Hepatocyte (in vitro differentiated cells): ENCODE measurements around the gene ROR1. TPM values are rescaled to one million over a fixed set of nuclear protein-coding genes. Genes with fewer than 3 reads are reported as not detected.

Source experiments
- DNase-seq: peaks from one replicate; pipeline ENCODE4 v3.0.0-alpha.2; 2016; ENCODE audit warnings: low spot score
- H2AFZ ChIP-seq: fragments of 200-600 bp; sonication (generic); 2 replicates; pipeline ENCODE4 v1.6.0; 2016; ENCODE audit warnings: antibody characterized with exemption, mild to moderate bottlenecking
- H3K27ac ChIP-seq: fragments of 200-600 bp; sonication (generic); 2 replicates; pipeline ENCODE4 v1.5.1; 2016; ENCODE audit warnings: mild to moderate bottlenecking
- H3K27me3 ChIP-seq: fragments of 200-600 bp; sonication (generic); 2 replicates; pipeline ENCODE4 v1.6.1; 2016
- H3K36me3 ChIP-seq: fragments of 200-600 bp; sonication (generic); replicated peaks from 2 replicates; pipeline ENCODE4 v1.5.1; 2016; ENCODE audit warnings: low read depth; ENCODE audit not compliant: insufficient read depth
- H3K4me1 ChIP-seq: fragments of 200-600 bp; sonication (generic); 2 replicates; pipeline ENCODE4 v1.5.1; 2016; ENCODE audit warnings: mild to moderate bottlenecking, moderate library complexity; ENCODE audit not compliant: insufficient read depth
- H3K4me2 ChIP-seq: fragments of 200-600 bp; sonication (generic); 2 replicates; pipeline ENCODE4 v1.6.0; 2016
- H3K4me3 ChIP-seq: fragments of 200-600 bp; sonication (generic); 2 replicates; pipeline ENCODE4 v1.5.1; 2016; ENCODE audit warnings: mild to moderate bottlenecking
- H3K79me2 ChIP-seq: fragments of 200-600 bp; sonication (generic); 2 replicates; pipeline ENCODE4 v1.6.0; 2017; ENCODE audit warnings: mild to moderate bottlenecking
- H3K9me2 ChIP-seq: fragments of 200-600 bp; sonication (generic); replicated peaks from 2 replicates; pipeline ENCODE4 v1.6.0; 2017; ENCODE audit warnings: mild to moderate bottlenecking; ENCODE audit not compliant: insufficient read depth
- H3K9me3 ChIP-seq: fragments of 200-600 bp; sonication (generic); 2 replicates; pipeline ENCODE4 v1.5.1; 2016; ENCODE audit warnings: low read depth, mild to moderate bottlenecking
- H4K20me1 ChIP-seq: fragments of 200-600 bp; sonication (generic); 2 replicates; pipeline ENCODE4 v1.6.0; 2016; ENCODE audit warnings: mild to moderate bottlenecking; ENCODE audit not compliant: insufficient read depth, poor library complexity, severe bottlenecking
- EZH2 ChIP-seq: fragments of 200-600 bp; sonication (generic); IDR thresholded peaks from 2 replicates; pipeline ENCODE4 v1.6.1; 2016; ENCODE audit warnings: antibody characterized with exemption, mild to moderate bottlenecking, borderline replicate concordance
- EZH2phosphoT487 ChIP-seq: fragments of 200-600 bp; sonication (generic); IDR thresholded peaks from one replicate; pipeline ENCODE4 v1.6.1; 2018; ENCODE audit warnings: antibody characterized with exemption, mild to moderate bottlenecking, low read depth, moderate library complexity; ENCODE audit not compliant: unreplicated experiment, severe bottlenecking
- WGBS: methylation state at CpG from one replicate; pipeline ENCODE4 v1.1.6; 2016; ENCODE audit warnings: low lambda C conversion rate; ENCODE audit errors: missing lambda C conversion rate; 5-methylcytosine and 5-hydroxymethylcytosine counted together
- polyA plus RNA-seq: library from polyadenylated mRNA; unstranded; fragments of >200 nt; fragmentation: Nextera tagmentation; extraction: Ambion mirVana; gene quantifications from 2 replicates; pipeline ENCODE4 v1.2.1, GENCODE V29; 2016
- total RNA-seq: library from RNA; depleted of rRNA; stranded (reverse); fragments of >200 nt; gene quantifications from 2 replicates; pipeline ENCODE4 v1.2.3, GENCODE V29; 2014
- TF ChIP-seq, protein P1 (sequence below): fragments of 200-600 bp; sonication (generic); IDR thresholded peaks from 2 replicates; pipeline ENCODE4 v1.5.1; 2016; ENCODE audit warnings: antibody characterized with exemption, mild to moderate bottlenecking; ENCODE audit not compliant: poor library complexity

The ROR1 gene
- total and polyA plus RNA-seq, 2 experiments from 2014 or later, result 16.4 to 27.7 TPM

DNA sequence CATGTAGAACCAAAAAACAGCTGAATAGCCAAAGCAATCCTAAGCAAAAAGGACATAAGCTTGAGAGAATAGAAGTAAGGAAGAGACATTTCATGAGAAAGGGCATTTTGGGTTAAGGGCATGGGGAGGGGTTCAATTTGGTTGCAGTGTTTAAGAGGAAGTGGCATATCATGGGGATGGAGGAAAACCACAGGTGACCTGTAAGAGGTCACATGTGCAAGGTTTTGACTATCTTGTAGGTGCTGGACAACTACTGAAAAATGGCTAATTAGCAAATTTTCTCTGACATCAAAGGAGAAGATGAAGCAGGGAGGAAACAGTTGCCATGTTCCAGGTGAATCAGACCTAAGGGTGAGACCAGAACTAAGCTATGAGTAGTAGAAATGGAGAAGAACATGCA lies 31.3 kb upstream of the ROR1 start:
- no peaks in the 10 kb centered on the region for H3K4me1 ChIP-seq
- no peak overlapping the region for H3K4me2 ChIP-seq
- H3K9me3 ChIP-seq, result no peaks in the 10 kb centered on the region
- H3K9me2 ChIP-seq, result no peaks in the 10 kb centered on the region
- H3K36me3 ChIP-seq, result no peaks in the 10 kb centered on the region
- H4K20me1 ChIP-seq, result no peaks in the 10 kb centered on the region
- H3K79me2 ChIP-seq, result no peaks in the 10 kb centered on the region
- DNase-seq, result no peak
- H3K4me3 ChIP-seq, result no peak overlapping the region
- H2AFZ ChIP-seq, result no peak overlapping the region
- TF ChIP-seq EZH2, result no peak
- no peaks in the 10 kb centered on the region for H3K27me3 ChIP-seq
- no peak overlapping the region for H3K27ac ChIP-seq

DNA sequence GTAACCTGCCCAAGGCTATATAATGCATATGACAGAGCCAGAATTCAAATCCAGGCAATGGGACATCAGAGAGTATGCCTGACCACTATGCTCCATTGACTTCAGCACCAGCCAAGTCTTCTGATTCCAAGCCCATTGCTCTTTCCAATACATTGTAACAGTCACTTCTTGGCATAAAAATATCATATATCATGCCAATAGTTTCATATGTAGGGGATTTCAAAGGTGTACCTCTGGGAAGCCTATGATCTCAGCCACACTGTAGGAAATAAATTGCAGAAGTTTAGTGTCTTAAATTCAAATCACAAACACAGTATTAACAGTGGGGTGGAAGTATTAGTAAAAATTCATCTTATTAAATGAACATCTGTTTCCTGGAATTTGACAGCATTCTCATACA lies 30.0 kb upstream of the ROR1 start:
- no peaks in the 10 kb centered on the region for H3K36me3 ChIP-seq

DNA sequence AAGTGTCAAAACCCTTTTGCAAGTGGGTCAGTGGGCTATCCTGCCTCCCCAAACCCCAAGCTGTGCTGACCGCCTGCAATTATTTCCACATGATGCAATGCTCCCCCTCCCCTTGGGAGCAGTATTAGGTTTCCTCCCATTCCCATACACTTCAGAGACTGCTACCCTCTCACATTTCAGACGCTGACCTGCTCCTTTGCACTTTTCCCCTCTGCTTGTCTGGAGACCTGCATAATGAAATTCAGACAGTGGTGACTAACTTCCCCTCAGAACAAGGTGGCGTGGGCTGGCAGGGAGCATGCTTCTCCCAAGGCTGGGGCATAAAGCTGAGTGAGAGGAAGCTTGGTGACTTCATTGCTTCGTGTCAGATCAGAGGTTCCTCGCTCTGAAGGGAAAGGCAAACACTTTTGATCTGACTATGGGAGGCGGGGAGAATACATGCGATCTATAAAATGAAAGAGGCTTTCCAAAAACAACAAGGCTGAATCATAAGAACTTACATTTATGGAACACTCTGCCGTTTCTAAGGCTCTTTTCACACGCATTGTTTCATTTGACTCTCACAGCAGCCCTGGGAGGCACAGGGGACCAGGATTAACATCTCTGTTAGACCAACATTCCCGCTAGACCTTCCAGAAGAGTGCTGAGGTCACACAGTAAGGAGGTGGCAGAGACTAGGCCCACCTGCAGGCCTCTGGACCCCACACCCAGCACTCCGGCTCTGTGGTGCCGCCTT lies 27.5 kb upstream of the ROR1 start:
- no peaks in the 10 kb centered on the region for H3K79me2 ChIP-seq
- no peaks in the 10 kb centered on the region for H3K36me3 ChIP-seq
- H3K4me1 ChIP-seq, result no peaks in the 10 kb centered on the region
- no peak overlapping the region for H3K27ac ChIP-seq
- no peak overlapping the region for H2AFZ ChIP-seq
- WGBS, result 62% methylated on average over 12 of the region's 12 CpGs
- H3K4me3 ChIP-seq, result no peak overlapping the region
- H3K4me2 ChIP-seq, result no peak overlapping the region
- DNase-seq, result peak; percentile 15
- H4K20me1 ChIP-seq, result no peaks in the 10 kb centered on the region
- TF ChIP-seq EZH2phosphoT487 (no peak), EZH2 (no peak)
- TF ChIP-seq, protein P1, sequence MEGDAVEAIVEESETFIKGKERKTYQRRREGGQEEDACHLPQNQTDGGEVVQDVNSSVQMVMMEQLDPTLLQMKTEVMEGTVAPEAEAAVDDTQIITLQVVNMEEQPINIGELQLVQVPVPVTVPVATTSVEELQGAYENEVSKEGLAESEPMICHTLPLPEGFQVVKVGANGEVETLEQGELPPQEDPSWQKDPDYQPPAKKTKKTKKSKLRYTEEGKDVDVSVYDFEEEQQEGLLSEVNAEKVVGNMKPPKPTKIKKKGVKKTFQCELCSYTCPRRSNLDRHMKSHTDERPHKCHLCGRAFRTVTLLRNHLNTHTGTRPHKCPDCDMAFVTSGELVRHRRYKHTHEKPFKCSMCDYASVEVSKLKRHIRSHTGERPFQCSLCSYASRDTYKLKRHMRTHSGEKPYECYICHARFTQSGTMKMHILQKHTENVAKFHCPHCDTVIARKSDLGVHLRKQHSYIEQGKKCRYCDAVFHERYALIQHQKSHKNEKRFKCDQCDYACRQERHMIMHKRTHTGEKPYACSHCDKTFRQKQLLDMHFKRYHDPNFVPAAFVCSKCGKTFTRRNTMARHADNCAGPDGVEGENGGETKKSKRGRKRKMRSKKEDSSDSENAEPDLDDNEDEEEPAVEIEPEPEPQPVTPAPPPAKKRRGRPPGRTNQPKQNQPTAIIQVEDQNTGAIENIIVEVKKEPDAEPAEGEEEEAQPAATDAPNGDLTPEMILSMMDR, result no peak
- no peaks in the 10 kb centered on the region for H3K27me3 ChIP-seq
- H3K9me3 ChIP-seq, result no peaks in the 10 kb centered on the region
- H3K9me2 ChIP-seq, result no peaks in the 10 kb centered on the region

More for the DNA sequence above, 30.0 kb upstream of the ROR1 start:
- Histone ChIP-seq H3K27ac (no peak overlapping the region), H3K4me1 (no peaks in the 10 kb centered on the region), H3K9me2 (no peaks in the 10 kb centered on the region), H3K4me2 (no peak overlapping the region), H3K79me2 (no peaks in the 10 kb centered on the region), H2AFZ (no peak overlapping the region), H3K9me3 (no peaks in the 10 kb centered on the region), H3K4me3 (no peak overlapping the region), H4K20me1 (no peaks in the 10 kb centered on the region), H3K27me3 (no peaks in the 10 kb centered on the region)
- no peak for TF ChIP-seq EZH2
- TF ChIP-seq, protein P1, result no peak
- TF ChIP-seq EZH2phosphoT487, result no peak
- DNase-seq, result no peak

DNA sequence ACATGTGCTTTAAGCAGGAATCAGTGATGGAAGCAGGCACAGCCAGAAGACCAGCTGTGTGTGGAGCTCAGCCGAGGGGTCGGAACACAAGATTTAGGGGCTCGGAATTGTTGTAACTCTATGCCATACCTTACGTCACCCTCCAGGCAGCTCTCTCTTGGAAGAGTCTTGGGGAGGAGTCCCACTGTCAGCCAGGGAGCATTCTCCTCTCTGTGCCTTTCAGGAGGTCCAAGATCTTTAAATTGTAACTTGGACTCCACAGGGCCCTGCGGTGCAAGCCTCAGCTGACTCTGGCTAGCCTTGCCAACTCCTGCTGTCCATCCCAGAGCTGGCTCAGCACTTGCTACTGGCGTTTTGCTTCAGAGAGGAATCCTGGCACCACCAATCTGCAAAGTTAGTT lies 26.4 kb upstream of the ROR1 start:
- Histone ChIP-seq H3K27me3 (no peaks in the 10 kb centered on the region), H3K4me1 (no peaks in the 10 kb centered on the region), H2AFZ (no peak overlapping the region), H3K36me3 (no peaks in the 10 kb centered on the region), H3K79me2 (no peaks in the 10 kb centered on the region), H3K4me3 (no peak overlapping the region), H4K20me1 (no peaks in the 10 kb centered on the region), H3K27ac (no peak overlapping the region), H3K9me2 (no peaks in the 10 kb centered on the region), H3K9me3 (no peaks in the 10 kb centered on the region), H3K4me2 (no peak overlapping the region)
- no peak for DNase-seq
- WGBS, result 79% methylated on average over 6 of the region's 6 CpGs
- TF ChIP-seq EZH2, result no peak
- no peak for TF ChIP-seq EZH2phosphoT487
